ENCODE results near the gene MT1G. TPM values are rescaled to one million over a fixed set of nuclear protein-coding genes. Genes with fewer than 3 reads are reported as not detected.

The MT1G gene
- total RNA-seq, 2 experiments from 2014 or later, result not detected

DNA sequence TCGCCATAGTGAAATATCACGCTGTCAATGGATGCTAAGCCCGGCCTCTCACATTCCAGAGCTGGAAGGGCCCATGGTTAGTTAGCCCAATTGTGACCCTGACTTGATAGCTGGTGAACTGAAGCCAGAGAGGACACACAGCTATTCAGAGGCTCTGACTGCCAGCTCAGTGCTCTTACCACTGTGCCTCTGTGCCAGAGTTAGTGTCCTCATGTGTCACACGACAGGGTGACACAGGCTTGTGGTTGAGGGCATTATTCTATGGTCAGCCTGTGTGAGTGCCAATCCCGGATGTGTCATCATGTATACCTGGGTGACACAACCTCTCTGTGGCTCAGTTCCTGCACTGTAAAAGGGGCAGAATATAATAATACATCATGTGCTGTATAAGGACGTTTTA lies 12.0 kb upstream of the MT1G start:
- Histone ChIP-seq H3K9me2 (ENCODE audit: insufficient read depth, low read length) (no peaks in the 10 kb centered on the region), H4K20me1 (ENCODE audit: insufficient read depth, low read length) (no peaks in the 10 kb centered on the region), H3K79me2 (ENCODE audit: insufficient read depth, low read depth, low read length) (no peaks in the 10 kb centered on the region), H3K9me3 (ENCODE audit: low read length) (no peaks in the 10 kb centered on the region), H3K36me3 (ENCODE audit: insufficient read depth, low read length) (no peaks in the 10 kb centered on the region), H3K27ac (ENCODE audit: low read depth, low read length, poor library complexity, severe bottlenecking) (no peak overlapping the region), H3K4me2 (ENCODE audit: low read length) (no peak overlapping the region), H3K4me1 (ENCODE audit: insufficient read depth, low read length, poor library complexity, severe bottlenecking) (peaks cover 15% of the 10 kb centered on the region), H2AFZ (ENCODE audit: low read length) (no peak overlapping the region), H3K4me3 (ENCODE audit: low read depth, low read length, poor library complexity, severe bottlenecking) (no peak overlapping the region)
- no peak for TF ChIP-seq EZH2phosphoT487 (IDR thresholded peaks at IDR 0.05; ENCODE audit: borderline replicate concordance, low read depth, low read length)
- TF ChIP-seq, protein P1, sequence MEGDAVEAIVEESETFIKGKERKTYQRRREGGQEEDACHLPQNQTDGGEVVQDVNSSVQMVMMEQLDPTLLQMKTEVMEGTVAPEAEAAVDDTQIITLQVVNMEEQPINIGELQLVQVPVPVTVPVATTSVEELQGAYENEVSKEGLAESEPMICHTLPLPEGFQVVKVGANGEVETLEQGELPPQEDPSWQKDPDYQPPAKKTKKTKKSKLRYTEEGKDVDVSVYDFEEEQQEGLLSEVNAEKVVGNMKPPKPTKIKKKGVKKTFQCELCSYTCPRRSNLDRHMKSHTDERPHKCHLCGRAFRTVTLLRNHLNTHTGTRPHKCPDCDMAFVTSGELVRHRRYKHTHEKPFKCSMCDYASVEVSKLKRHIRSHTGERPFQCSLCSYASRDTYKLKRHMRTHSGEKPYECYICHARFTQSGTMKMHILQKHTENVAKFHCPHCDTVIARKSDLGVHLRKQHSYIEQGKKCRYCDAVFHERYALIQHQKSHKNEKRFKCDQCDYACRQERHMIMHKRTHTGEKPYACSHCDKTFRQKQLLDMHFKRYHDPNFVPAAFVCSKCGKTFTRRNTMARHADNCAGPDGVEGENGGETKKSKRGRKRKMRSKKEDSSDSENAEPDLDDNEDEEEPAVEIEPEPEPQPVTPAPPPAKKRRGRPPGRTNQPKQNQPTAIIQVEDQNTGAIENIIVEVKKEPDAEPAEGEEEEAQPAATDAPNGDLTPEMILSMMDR (conservative IDR thresholded peaks at IDR 0.05; ENCODE audit: low read length), result no peak
- no TSS peak for BruUV-seq (replicated peaks)
- CTCF ChIA-PET (ENCODE audit: unreplicated experiment), result no interaction called here
- no peak for DNase-seq (ENCODE audit: low spot score)
- intact Hi-C loops (cut with micrococcal nuclease; ENCODE audit: unreplicated experiment), result no loop called here
- POLR2A ChIA-PET, result no interaction called here

DNA sequence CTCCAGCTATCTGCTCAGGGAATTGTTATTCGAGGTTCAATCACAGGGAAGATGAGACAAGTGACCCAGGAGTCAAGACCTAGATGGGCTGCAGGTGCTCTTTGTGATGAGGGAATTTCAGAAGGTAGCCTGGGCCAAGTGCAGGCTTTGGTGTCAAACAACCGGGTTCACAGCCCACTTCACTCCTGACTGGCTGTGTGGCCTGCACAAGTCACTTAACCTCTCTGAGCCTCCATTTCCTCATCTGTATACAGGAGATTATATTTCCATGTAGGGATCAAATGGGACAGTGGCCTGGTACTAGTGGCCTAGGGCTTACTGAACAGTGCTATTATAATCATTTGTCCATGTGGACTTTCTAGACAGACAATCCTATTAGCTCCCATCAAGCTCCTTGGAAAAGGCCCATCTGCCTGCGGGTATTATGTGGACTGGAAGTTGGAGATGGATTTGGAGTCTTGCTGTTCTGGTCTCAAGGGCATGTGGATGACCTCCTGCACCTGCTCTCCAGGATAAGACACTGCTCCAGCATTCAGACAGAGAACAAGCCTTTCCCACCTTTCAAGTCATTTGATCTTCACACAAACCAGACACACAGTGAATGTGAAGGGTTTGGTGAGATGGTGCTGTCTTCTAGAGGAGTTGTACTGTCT lies 11.3 kb upstream of the MT1G start:
- POLR2A ChIA-PET, result no interaction called here
- intact Hi-C loops (cut with micrococcal nuclease; ENCODE audit: unreplicated experiment), result no loop called here
- CTCF ChIA-PET (ENCODE audit: unreplicated experiment), result no interaction called here

DNA sequence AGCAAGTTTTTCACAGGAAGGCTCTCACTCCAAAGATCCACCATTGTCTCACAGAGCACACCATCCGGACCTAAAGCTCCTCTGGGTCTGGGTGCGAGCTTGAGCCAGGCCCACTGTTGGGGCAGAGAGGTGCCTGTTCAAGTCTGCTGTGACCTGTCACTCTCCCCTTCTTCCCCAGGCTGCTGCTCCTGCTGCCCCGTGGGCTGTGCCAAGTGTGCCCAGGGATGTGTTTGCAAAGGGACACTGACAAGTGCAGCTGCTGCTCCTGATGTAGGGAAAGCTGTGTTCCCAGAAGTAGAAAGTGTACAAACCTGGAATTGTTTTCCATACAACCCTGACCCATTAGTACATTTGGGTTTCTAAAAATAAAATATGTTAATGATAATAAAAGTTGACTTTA lies 9.6 kb upstream of the MT1G start:
- Histone ChIP-seq H3K9me2 (ENCODE audit: insufficient read depth, low read length) (no peaks in the 10 kb centered on the region), H3K79me2 (ENCODE audit: insufficient read depth, low read depth, low read length) (no peaks in the 10 kb centered on the region), H3K36me3 (ENCODE audit: insufficient read depth, low read length) (no peaks in the 10 kb centered on the region), H2AFZ (ENCODE audit: low read length) (no peak overlapping the region), H4K20me1 (ENCODE audit: insufficient read depth, low read length) (no peaks in the 10 kb centered on the region), H3K4me1 (ENCODE audit: insufficient read depth, low read length, poor library complexity, severe bottlenecking) (peaks cover 7% of the 10 kb centered on the region), H3K4me2 (ENCODE audit: low read length) (no peak overlapping the region), H3K27ac (ENCODE audit: low read depth, low read length, poor library complexity, severe bottlenecking) (no peak overlapping the region), H3K4me3 (ENCODE audit: low read depth, low read length, poor library complexity, severe bottlenecking) (no peak overlapping the region), H3K9me3 (ENCODE audit: low read length) (no peaks in the 10 kb centered on the region)
- no TSS peak for BruUV-seq (replicated peaks)
- CTCF ChIA-PET (ENCODE audit: unreplicated experiment), result no interaction called here
- POLR2A ChIA-PET, result interaction anchor here (1.2 kb wide), 1 partner anchor 16 kb away, joined by 3 read pairs; no protein-coding TSS in a partner anchor
- intact Hi-C loops (cut with micrococcal nuclease; ENCODE audit: unreplicated experiment), result no loop called here
- no peak for TF ChIP-seq EZH2phosphoT487 (IDR thresholded peaks at IDR 0.05; ENCODE audit: borderline replicate concordance, low read depth, low read length)
- TF ChIP-seq, protein P1 (conservative IDR thresholded peaks at IDR 0.05; ENCODE audit: low read length), result no peak
- no peak for DNase-seq (ENCODE audit: low spot score)

More for the DNA sequence above, 11.3 kb upstream of the MT1G start:
- H3K4me1 ChIP-seq (ENCODE audit: insufficient read depth, low read length, poor library complexity, severe bottlenecking), result peaks cover 15% of the 10 kb centered on the region
- no peaks in the 10 kb centered on the region for H3K9me3 ChIP-seq (ENCODE audit: low read length)
- no peaks in the 10 kb centered on the region for H3K79me2 ChIP-seq (ENCODE audit: insufficient read depth, low read depth, low read length)
- H3K27ac ChIP-seq (ENCODE audit: low read depth, low read length, poor library complexity, severe bottlenecking), result no peak overlapping the region
- H3K36me3 ChIP-seq (ENCODE audit: insufficient read depth, low read length), result no peaks in the 10 kb centered on the region
- no TSS peak for BruUV-seq (replicated peaks)
- no peak overlapping the region for H3K4me3 ChIP-seq (ENCODE audit: low read depth, low read length, poor library complexity, severe bottlenecking)
- H3K4me2 ChIP-seq (ENCODE audit: low read length), result no peak overlapping the region
- no peak for DNase-seq (ENCODE audit: low spot score)
- no peaks in the 10 kb centered on the region for H3K9me2 ChIP-seq (ENCODE audit: insufficient read depth, low read length)
- H2AFZ ChIP-seq (ENCODE audit: low read length), result no peak overlapping the region
- no peak for TF ChIP-seq EZH2phosphoT487 (IDR thresholded peaks at IDR 0.05; ENCODE audit: borderline replicate concordance, low read depth, low read length)
- TF ChIP-seq, protein P1 (conservative IDR thresholded peaks at IDR 0.05; ENCODE audit: low read length), result no peak
- no peaks in the 10 kb centered on the region for H4K20me1 ChIP-seq (ENCODE audit: insufficient read depth, low read length)
